OCI-LY7 (cell line): ENCODE measurements around the gene VTI1A. TPM values are rescaled to one million over a fixed set of nuclear protein-coding genes. Genes with fewer than 3 reads are reported as not detected.

Experiments used
- BruUV-seq: library from RNA; stranded (reverse); fragments of 400-500 nt; replicated peaks from 2 replicates; lab custom pipeline; 2021; lab: Mats Ljungman, UMichigan
- CTCF ChIA-PET: fragments of 300-600 bp; sonication (Branson Sonifier 250); formaldehyde crosslinking; loops from one replicate; lab custom pipeline; 2022; ENCODE audit warnings: antibody characterized with exemption; ENCODE audit not compliant: unreplicated experiment; lab: Charles Lee
- POLR2A ChIA-PET: fragments of 300-600 bp; sonication (Branson Sonifier 250); formaldehyde crosslinking; loops from one replicate; lab custom pipeline; 2022; ENCODE audit warnings: antibody characterized with exemption; lab: Charles Lee
- DNase-seq: peaks from one replicate; pipeline ENCODE4 v3.0.0-alpha.2; 2015; ENCODE audit warnings: low spot score
- H2AFZ ChIP-seq: fragments of 200-600 bp; sonication (generic), shearing (Covaris generic); 2 replicates; pipeline ENCODE4 v1.6.1; 2014; ENCODE audit warnings: mild to moderate bottlenecking, antibody characterized with exemption, low read length, moderate library complexity
- H3K27ac ChIP-seq: fragments of 200-600 bp; sonication (generic); 2 replicates; pipeline ENCODE4 v1.5.1; 2014; ENCODE audit warnings: mixed run types, low read depth, mild to moderate bottlenecking, moderate library complexity, low read length, inconsistent platforms; ENCODE audit not compliant: poor library complexity, severe bottlenecking
- H3K36me3 ChIP-seq: fragments of 200-600 bp; sonication (generic); 2 replicates; pipeline ENCODE4 v1.6.1; 2014; ENCODE audit warnings: mild to moderate bottlenecking, antibody characterized with exemption, low read length, moderate library complexity, mixed read lengths; ENCODE audit not compliant: insufficient read depth
- H3K4me1 ChIP-seq: fragments of 200-600 bp; sonication (generic); 2 replicates; pipeline ENCODE4 v1.5.1; 2014; ENCODE audit warnings: mild to moderate bottlenecking, low read length; ENCODE audit not compliant: insufficient read depth, poor library complexity, severe bottlenecking
- H3K4me2 ChIP-seq: fragments of 200-600 bp; sonication (generic); 2 replicates; pipeline ENCODE4 v1.6.1; 2014; ENCODE audit warnings: mild to moderate bottlenecking, low read length
- H3K4me3 ChIP-seq: fragments of 200-600 bp; sonication (generic); 2 replicates; pipeline ENCODE4 v1.5.1; 2014; ENCODE audit warnings: mild to moderate bottlenecking, low read depth, low read length; ENCODE audit not compliant: poor library complexity, severe bottlenecking
- H3K79me2 ChIP-seq: fragments of 200-600 bp; sonication (generic); 2 replicates; pipeline ENCODE4 v1.6.1; 2016; ENCODE audit warnings: low read depth, mild to moderate bottlenecking, low read length, moderate library complexity, mixed read lengths; ENCODE audit not compliant: insufficient read depth
- H3K9me2 ChIP-seq: fragments of 200-600 bp; sonication (generic); 2 replicates; pipeline ENCODE4 v1.6.1; 2016; ENCODE audit warnings: mild to moderate bottlenecking, low read length, mixed read lengths; ENCODE audit not compliant: insufficient read depth
- H3K9me3 ChIP-seq: fragments of 200-600 bp; sonication (generic); 2 replicates; pipeline ENCODE4 v1.6.1; 2014; ENCODE audit warnings: mild to moderate bottlenecking, mixed run types, low read length, mixed read lengths
- H4K20me1 ChIP-seq: fragments of 200-600 bp; sonication (generic); 2 replicates; pipeline ENCODE4 v1.6.1; 2014; ENCODE audit warnings: mild to moderate bottlenecking, antibody characterized with exemption, low read length, moderate library complexity, mixed read lengths; ENCODE audit not compliant: insufficient read depth
- EZH2phosphoT487 ChIP-seq: fragments of 200-600 bp; sonication (generic); IDR thresholded peaks from 2 replicates; pipeline ENCODE4 v1.6.1; 2018; ENCODE audit warnings: low read depth, borderline replicate concordance, mild to moderate bottlenecking, mixed run types, antibody characterized with exemption, low read length, moderate library complexity, mixed read lengths
- intact Hi-C: fragments of 100-400 bp; cut with micrococcal nuclease; formaldehyde crosslinking; loops from one replicate; pipeline ENCODE4 v1.10.0; 2022; ENCODE audit not compliant: unreplicated experiment
- total RNA-seq, 2 experiments: library from RNA; depleted of rRNA in 1 of 2; stranded (reverse); fragments of >200 nt in 1 of 2; shearing (Covaris generic) in 1 of 2; gene quantifications; 2 replicates each; pipeline ENCODE4 v1.2.3, GENCODE V29; 2014 to 2022
- TF ChIP-seq, protein P1 (sequence below): fragments of 200-600 bp; sonication (generic); conservative IDR thresholded peaks from 2 replicates; pipeline ENCODE4 v1.5.1; 2014; ENCODE audit warnings: mild to moderate bottlenecking, antibody characterized with exemption, low read length, moderate library complexity, mixed read lengths

The VTI1A gene
- total RNA-seq, 2 experiments from 2014 or later: 39.4 to 45.2 TPM

DNA sequence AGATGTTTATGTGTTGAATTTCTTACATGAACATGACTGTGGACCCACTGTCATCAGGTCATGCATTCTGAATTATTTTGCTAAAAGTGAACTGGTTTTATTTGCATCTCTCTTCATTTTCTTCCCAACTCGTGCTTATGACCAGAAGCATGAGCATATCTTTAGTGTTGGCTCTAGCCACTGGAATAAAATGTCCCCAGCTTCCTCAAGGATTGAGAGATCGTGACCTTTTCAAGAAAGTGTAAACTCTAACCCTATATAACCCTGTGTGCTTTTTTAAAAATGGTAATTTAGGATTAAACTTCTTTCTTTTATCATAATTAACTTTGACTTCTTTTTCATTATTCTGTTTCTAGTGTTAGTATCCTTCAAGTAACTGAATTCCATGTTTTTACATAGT lies 55.5 kb downstream of the VTI1A start:
- Histone ChIP-seq H3K27ac (no peak overlapping the region), H3K9me2 (no peaks in the 10 kb centered on the region), H3K79me2 (0 out of 2 replicates have a peak, but pooled peaks cover 4% of the 10 kb centered on the region), H3K36me3 (no peaks in the 10 kb centered on the region), H3K4me1 (no peaks in the 10 kb centered on the region), H3K4me3 (no peak overlapping the region), H2AFZ (no peak overlapping the region), H3K4me2 (no peak overlapping the region), H4K20me1 (no peaks in the 10 kb centered on the region), H3K9me3 (no peaks in the 10 kb centered on the region)
- TF ChIP-seq EZH2phosphoT487: no peak
- TF ChIP-seq, protein P1, sequence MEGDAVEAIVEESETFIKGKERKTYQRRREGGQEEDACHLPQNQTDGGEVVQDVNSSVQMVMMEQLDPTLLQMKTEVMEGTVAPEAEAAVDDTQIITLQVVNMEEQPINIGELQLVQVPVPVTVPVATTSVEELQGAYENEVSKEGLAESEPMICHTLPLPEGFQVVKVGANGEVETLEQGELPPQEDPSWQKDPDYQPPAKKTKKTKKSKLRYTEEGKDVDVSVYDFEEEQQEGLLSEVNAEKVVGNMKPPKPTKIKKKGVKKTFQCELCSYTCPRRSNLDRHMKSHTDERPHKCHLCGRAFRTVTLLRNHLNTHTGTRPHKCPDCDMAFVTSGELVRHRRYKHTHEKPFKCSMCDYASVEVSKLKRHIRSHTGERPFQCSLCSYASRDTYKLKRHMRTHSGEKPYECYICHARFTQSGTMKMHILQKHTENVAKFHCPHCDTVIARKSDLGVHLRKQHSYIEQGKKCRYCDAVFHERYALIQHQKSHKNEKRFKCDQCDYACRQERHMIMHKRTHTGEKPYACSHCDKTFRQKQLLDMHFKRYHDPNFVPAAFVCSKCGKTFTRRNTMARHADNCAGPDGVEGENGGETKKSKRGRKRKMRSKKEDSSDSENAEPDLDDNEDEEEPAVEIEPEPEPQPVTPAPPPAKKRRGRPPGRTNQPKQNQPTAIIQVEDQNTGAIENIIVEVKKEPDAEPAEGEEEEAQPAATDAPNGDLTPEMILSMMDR: no peak
- POLR2A ChIA-PET: no interaction called here
- CTCF ChIA-PET: no interaction called here
- BruUV-seq: no TSS peak
- no peak for DNase-seq
- intact Hi-C loops: no loop called here

DNA sequence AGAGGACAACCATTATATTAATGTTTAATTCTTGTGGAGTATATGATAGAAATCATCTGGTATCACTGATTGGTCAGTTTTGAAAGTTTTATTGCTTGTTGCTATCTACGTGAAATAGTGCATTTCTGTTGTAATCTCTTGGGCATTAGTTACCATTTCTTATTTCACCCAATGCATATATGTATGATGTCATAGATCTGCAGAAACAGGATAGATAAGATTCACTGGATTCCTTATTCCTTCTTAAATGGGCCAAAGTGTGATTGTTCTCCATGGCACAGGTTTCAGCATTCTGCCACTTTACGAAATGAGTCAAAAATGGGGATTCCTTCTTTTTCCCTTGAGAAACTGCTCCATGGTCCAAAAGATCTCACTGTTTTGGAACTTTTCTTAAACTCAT lies 56.6 kb downstream of the VTI1A start:
- H3K79me2 ChIP-seq: 0 out of 2 replicates have a peak, but pooled peaks cover 4% of the 10 kb centered on the region
- H4K20me1 ChIP-seq: no peaks in the 10 kb centered on the region
- ChIA-PET CTCF (no interaction called here), POLR2A (no interaction called here)
- intact Hi-C loops: no loop called here
- BruUV-seq: no TSS peak
- TF ChIP-seq, protein P1: no peak
- TF ChIP-seq EZH2phosphoT487: no peak
- DNase-seq: no peak
- no peaks in the 10 kb centered on the region for H3K9me3 ChIP-seq
- no peak overlapping the region for H3K4me3 ChIP-seq
- no peak overlapping the region for H2AFZ ChIP-seq
- H3K27ac ChIP-seq: no peak overlapping the region
- H3K4me1 ChIP-seq: no peaks in the 10 kb centered on the region
- no peaks in the 10 kb centered on the region for H3K36me3 ChIP-seq
- H3K4me2 ChIP-seq: no peak overlapping the region
- H3K9me2 ChIP-seq: no peaks in the 10 kb centered on the region

DNA sequence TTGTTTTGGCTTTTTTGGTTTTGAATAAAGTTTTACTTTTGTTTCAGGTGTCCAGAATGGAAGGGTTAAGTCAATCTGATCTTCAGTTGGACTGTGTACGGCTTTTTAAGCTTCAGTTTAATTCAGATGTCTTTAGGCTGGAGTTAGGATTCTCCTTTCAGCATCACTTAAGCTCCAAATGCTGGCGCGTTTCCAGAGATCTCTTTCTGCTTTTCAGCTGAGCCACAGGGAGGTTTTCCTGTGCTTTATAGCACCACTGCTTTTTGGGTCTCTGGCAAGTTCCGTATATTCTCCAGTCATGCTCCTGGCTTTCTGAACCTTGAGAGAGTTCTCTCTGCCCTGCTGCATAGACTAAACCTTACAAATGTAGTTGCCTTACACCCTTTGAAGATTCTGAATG lies 60.0 kb downstream of the VTI1A start:
- no peak for TF ChIP-seq EZH2phosphoT487
- TF ChIP-seq, protein P1: no peak
- no peak for DNase-seq
- Histone ChIP-seq H3K4me1 (no peaks in the 10 kb centered on the region), H4K20me1 (no peaks in the 10 kb centered on the region), H3K9me2 (no peaks in the 10 kb centered on the region), H2AFZ (no peak overlapping the region), H3K36me3 (no peaks in the 10 kb centered on the region), H3K4me3 (no peak overlapping the region), H3K9me3 (no peaks in the 10 kb centered on the region), H3K79me2 (0 out of 2 replicates have a peak, but pooled peaks cover 4% of the 10 kb centered on the region), H3K27ac (no peak overlapping the region), H3K4me2 (no peak overlapping the region)
- CTCF ChIA-PET: no interaction called here
- intact Hi-C loops: no loop called here
- BruUV-seq: no TSS peak
- POLR2A ChIA-PET: interaction anchor here (0.9 to 1.1 kb wide), 2 partner anchors 10 to 18 kb away, joined by 4 read pairs; no protein-coding TSS in a partner anchor
